HFF-Myc (cell line): Measurements from ENCODE around the gene METRNL.

Experiments used
- DNase-seq: peaks from one replicate; pipeline ENCODE4 v3.0.0-alpha.2; 2011; ENCODE audit warnings: low read depth; ENCODE audit errors: extremely low read depth
- H3K4me3 ChIP-seq: replicated peaks from 2 replicates; pipeline ENCODE4 v1.5.1; 2011; ENCODE audit warnings: low read depth, mild to moderate bottlenecking, control low read depth, low read length
- TF ChIP-seq, protein P1 (sequence below): IDR thresholded peaks from 2 replicates; pipeline ENCODE4 v1.5.1; 2012; ENCODE audit warnings: mild to moderate bottlenecking, low read depth, low read length, control low read depth; ENCODE audit errors: missing control alignments

The METRNL gene

DNA sequence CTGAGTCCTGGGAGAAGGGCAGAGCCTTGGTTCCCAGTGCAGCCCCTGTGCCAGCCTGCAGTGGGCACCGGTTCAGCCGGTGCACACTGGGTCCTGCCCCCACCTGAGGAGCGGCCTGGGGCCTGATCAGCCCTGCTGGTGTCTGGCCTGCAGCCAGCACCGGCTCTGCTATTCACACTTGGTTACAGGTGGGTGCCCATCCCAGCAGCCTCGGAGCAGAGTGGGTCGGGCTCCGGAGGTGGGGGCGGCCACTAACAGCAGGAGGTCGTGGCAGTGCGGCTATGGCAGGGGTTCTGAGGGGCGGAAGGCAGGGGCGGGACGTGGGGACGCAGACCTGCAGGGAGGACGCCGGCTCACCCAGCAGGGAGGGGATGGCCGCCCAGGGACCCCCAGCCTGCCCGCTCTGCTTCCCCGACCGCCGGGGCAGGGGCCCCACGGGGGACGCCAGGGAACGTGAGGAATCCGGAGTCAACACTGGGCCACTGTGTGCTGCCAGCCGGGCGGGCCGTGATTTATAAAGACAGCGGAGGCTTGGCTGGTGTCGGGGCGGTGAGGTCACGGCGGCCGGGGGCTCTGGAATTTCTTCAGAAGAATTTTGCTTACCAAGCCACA is 20.3 kb downstream of the METRNL start:
- H3K4me3 ChIP-seq: no peak overlapping the region
- DNase-seq: no peak
- TF ChIP-seq, protein P1, sequence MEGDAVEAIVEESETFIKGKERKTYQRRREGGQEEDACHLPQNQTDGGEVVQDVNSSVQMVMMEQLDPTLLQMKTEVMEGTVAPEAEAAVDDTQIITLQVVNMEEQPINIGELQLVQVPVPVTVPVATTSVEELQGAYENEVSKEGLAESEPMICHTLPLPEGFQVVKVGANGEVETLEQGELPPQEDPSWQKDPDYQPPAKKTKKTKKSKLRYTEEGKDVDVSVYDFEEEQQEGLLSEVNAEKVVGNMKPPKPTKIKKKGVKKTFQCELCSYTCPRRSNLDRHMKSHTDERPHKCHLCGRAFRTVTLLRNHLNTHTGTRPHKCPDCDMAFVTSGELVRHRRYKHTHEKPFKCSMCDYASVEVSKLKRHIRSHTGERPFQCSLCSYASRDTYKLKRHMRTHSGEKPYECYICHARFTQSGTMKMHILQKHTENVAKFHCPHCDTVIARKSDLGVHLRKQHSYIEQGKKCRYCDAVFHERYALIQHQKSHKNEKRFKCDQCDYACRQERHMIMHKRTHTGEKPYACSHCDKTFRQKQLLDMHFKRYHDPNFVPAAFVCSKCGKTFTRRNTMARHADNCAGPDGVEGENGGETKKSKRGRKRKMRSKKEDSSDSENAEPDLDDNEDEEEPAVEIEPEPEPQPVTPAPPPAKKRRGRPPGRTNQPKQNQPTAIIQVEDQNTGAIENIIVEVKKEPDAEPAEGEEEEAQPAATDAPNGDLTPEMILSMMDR: no peak

DNA sequence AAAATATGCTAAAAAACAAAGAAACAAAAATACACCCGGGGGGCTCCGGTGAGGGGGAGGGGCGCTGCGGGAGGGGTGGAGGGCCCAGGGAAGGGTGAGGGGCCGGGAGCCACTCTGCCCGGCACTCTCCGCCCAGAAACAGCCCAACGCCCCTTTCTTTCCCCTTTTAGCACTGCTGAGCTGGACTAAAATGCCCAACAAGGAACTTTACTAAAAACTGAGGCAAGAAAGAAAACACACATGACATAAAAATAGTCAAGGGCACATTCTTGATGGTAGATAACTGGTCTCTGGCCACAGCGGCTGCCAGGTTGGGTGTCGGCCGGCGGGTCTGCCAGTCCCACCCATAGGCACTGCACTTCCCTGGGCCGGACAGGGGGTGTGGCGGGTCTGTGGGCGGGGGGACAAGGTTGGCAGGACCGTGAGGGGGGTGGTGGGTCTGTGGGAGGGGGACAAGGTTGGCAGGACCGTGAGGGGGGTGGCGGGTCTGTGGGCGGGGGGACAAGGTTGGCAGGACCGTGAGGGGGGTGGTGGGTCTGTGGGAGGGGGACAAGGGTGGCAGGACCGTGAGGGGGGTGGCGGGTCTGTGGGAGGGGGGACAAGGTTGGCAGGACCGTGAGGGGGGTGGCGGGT is 20.9 kb downstream of the METRNL start:
- TF ChIP-seq, protein P1: no peak
- no peak for DNase-seq

DNA sequence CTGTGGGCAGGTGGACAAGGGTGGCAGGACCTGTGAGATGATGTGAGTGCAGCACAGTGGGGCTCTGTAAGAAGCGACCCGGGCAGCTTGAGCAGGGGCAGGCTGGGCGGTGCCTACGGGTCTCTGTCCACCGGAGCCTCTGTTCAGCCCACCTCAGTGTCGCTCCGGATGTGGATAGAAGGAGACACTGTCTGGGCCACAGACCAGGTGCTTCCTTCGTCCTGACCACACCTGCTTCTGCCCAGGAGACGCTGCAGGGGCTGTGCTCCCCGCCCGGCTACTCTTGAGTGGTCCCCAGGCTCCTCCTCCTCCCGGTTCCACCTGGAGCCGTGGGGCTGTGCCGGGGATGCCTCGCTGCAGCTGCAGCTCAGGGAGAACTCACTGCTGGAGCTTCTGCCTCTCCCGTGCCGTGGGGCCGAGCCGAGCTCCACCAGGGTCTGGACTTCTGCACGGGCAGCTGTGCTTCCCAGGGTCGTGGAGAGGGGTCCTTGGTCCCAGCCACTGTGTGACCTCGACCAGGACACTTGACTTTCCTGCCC is 21.5 kb downstream of the METRNL start:
- no peak for DNase-seq
- TF ChIP-seq, protein P1: no peak
- no peak overlapping the region for H3K4me3 ChIP-seq

More for the DNA sequence above, 20.9 kb downstream of the METRNL start:
- H3K4me3 ChIP-seq: no peak overlapping the region

DNA sequence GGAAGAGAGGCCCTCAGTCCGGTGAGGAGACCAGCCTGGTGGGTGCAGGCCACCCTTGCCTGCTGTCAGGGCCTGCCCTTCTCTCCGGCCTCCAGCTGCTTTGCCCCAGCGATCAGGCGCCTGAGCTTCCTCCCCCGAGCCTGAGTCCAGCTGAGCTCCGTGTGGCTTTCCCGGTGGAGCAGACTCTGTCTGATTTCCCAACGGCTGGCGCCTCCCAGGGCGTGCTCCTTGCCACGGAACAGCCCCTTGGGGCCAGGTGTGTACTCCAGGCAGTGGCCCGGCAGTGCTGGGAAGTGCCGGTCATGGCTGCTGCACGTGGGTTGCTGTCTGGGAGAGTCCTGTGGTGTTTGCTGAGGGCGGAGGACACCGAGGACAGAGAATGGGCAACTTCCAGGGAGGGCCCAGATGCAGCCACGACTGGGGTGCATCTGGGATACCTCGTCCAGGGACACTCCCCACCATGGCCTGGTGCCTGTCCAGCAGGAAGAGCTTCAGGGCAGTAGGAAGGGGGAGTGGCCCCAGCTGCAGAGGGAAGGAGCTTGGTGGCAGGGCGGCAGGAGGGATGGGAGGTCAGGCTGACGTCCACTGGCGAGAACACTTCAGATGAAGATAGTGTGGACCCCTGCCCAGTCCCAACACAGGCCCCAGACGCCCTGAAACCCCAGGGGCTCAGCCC is 22.5 kb downstream of the METRNL start:
- TF ChIP-seq, protein P1: no peak
- no peak overlapping the region for H3K4me3 ChIP-seq
- no peak for DNase-seq

DNA sequence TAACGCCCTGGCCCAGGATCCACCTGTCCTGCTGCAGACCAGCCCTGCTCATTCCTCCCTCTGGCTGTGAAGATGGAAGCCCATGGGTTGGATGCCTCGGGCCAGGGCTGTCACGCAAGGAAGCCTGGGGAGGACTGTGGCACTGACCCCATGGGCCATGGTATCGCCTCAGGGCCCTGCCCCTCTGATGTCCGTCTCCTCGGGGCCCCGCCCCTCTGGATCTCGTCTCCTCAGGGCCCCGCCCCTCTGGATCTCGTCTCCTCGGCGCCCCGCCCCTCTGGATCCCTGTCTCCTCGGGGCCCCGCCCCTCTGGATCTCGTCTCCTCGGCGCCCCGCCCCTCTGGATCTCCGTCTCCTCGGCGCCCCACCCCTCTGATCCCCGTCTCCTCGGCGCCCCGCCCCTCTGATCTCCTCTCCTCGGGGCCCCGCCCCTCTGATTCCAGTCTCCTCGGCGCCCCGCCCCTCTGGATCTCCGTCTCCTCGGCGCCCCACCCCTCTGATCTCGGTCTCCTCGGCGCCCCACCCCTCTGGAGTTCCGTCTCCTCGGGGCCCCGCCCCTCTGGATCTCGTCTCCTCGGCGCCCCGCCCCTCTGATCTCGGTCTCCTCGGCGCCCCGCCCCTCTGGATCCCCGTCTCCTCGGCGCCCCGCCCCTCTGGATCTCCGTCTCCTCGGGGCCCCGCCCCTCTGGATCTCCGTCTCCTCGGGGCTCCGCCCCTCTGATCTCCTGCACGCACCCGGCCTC is 24.0 kb downstream of the METRNL start:
- TF ChIP-seq, protein P1: no peak
- no peak overlapping the region for H3K4me3 ChIP-seq

DNA sequence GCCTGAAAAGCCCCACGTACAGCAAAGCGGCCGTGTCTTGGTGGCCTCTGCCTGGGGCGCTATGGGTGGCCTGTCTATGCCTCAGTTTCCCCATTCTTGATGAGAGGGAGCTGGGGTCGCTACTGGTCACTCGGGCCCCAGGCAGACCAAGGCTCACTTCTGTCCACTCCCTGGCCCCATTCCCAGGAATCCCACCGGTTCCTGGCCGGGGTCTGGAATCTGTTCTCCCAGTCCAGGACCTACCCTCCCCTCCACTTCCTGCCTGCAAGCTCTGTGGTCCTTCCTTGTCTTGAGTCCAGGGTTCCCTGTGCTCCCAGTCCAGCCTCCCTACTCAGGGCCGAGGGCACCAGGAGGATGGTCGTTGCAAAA is 24.5 kb downstream of the METRNL start:
- H3K4me3 ChIP-seq: no peak overlapping the region
- DNase-seq: no peak

More for the DNA sequence above, 24.0 kb downstream of the METRNL start:
- no peak for DNase-seq

More for the DNA sequence above, 24.5 kb downstream of the METRNL start:
- TF ChIP-seq, protein P1: no peak
